GM19468 (cell line): Measurements from ENCODE around the gene SLC30A1.
A peak's percentile ranks its signal among the peaks of the same experiment; 100 is the strongest.

Source experiments
- ATAC-seq: cut with Tn5 transposase; IDR thresholded peaks from one replicate; pipeline ENCODE4 v1.9.1; 2021; ENCODE audit warnings: mild to moderate bottlenecking, moderate library complexity, moderate number of reproducible peaks; ENCODE audit not compliant: unreplicated experiment; ENCODE audit errors: extremely low read depth

Gene SLC30A1

GRCh38 chr1:211609120-211610024, 30.4 kb upstream of the SLC30A1 start:
- no peak for ATAC-seq

GRCh38 chr1:211607754-211608473, 29.0 kb upstream of the SLC30A1 start:
- ATAC-seq, result no peak

GRCh38 chr1:211606914-211607753, 28.2 kb upstream of the SLC30A1 start:
- ATAC-seq, result peak; percentile 62

- ATAC-seq, result no peak
Observed at GRCh38 chr1:211606332-211606913, 27.5 kb upstream of the SLC30A1 start.

GRCh38 chr1:211605603-211606331, 26.8 kb upstream of the SLC30A1 start:
- ATAC-seq, result no peak

- ATAC-seq, result no peak
Observed at GRCh38 chr1:211605034-211605433, 26.1 kb upstream of the SLC30A1 start.

GRCh38 chr1:211604548-211604947, 25.6 kb upstream of the SLC30A1 start:
- ATAC-seq, result no peak

- no peak for ATAC-seq
Observed at GRCh38 chr1:211603713-211604112, 24.8 kb upstream of the SLC30A1 start.

- ATAC-seq, result no peak
Observed at GRCh38 chr1:211603191-211603701, 24.3 kb upstream of the SLC30A1 start.

- no peak for ATAC-seq
Observed at GRCh38 chr1:211601982-211602670, 23.2 kb upstream of the SLC30A1 start.

- no peak for ATAC-seq
Observed at GRCh38 chr1:211601159-211601558, 22.2 kb upstream of the SLC30A1 start.

- ATAC-seq, result no peak
Observed at GRCh38 chr1:211599250-211599649, 20.3 kb upstream of the SLC30A1 start.

GRCh38 chr1:211598514-211598913, 19.6 kb upstream of the SLC30A1 start:
- no peak for ATAC-seq

GRCh38 chr1:211596418-211597181, 17.6 kb upstream of the SLC30A1 start:
- no peak for ATAC-seq

- no peak for ATAC-seq
Observed at GRCh38 chr1:211595419-211595818, 16.5 kb upstream of the SLC30A1 start.

GRCh38 chr1:211591980-211592493, 13.1 kb upstream of the SLC30A1 start:
- no peak for ATAC-seq

- no peak for ATAC-seq
Observed at GRCh38 chr1:211589782-211590721, 11.1 kb upstream of the SLC30A1 start.
